HG03354 (cell line): Measurements from ENCODE around the gene BCAP29.
A peak's percentile ranks its signal among the peaks of the same experiment; 100 is the strongest.
"Not testable (repeated sequence)": the region's sequence is repeated elsewhere in the genome, so short reads cannot be mapped to it uniquely, and the experiment has no call there.

Source experiments
- ATAC-seq: cut with Tn5 transposase; IDR thresholded peaks from one replicate; pipeline ENCODE4 v1.9.1; 2021; ENCODE audit warnings: mild to moderate bottlenecking; ENCODE audit not compliant: unreplicated experiment, poor library complexity, severe bottlenecking

BCAP29 gene

GRCh38 chr7:107579885-107580715, at the start of gene BCAP29:
TSS of gene BCAP29 (plus strand) at chr7:107580246. CDS start at chr7:107580773, 527 bp downstream.
- peak; percentile 92 for ATAC-seq

GRCh38 chr7:107530751-107531150, 49.3 kb upstream of the BCAP29 start:
- no peak for ATAC-seq

DNA sequence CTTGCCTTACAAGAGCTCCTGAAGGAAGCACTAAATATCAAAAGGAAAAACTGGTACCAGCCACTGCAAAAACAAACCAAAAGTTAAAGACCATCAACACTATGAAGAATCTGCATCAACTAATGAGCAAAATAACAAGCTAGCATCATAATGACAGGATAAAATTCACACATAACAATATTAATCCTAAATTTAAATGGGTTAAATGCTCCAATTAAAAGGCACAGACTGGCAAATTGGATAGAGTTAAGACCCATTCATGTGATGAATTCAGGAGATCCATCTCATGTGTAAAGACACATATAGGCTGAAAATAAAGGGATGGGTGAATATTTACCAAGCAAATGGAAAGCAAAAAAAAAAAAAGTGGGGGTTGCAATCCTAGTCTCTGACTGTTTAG, 45.9 kb upstream of the BCAP29 start:
- no peak for ATAC-seq

- not testable (repeated sequence) for ATAC-seq
Observed at GRCh38 chr7:107537228-107537627, 42.8 kb upstream of the BCAP29 start.

GRCh38 chr7:107538001-107538400, 42.0 kb upstream of the BCAP29 start:
- no peak for ATAC-seq

DNA sequence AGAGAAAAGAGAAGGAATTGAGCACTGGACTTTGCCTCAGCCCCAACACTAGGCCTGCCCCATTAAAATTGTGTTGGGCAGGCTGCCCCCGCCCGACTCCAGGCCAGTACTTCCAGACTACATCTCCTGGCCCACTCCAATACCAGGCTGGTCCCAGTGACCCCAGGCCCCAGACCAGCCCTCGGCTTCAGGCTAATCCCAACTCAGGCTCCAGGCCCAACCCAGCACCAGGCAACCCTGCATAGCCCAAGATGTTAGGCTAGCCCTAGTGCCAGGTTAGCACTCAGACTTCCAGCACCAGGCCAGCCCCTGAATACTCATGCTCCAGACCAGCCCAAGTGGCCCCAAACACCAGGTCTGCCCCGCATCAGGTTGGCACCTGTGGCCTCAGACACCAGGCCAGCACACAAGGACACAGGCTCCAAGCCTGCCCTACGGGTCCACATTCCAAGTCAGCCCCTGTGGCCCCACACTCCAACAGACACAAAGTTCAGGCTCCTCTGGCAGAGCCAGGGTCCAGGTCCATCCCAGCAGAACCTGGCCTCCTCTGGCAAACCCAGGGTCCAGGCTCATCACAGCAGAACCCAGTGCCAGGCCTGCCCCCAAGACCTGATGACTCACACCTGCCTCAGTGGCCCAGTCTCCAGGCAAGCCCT, 36.6 kb upstream of the BCAP29 start:
- no peak for ATAC-seq

GRCh38 chr7:107544848-107545591, 35.0 kb upstream of the BCAP29 start:
- ATAC-seq = no peak

DNA sequence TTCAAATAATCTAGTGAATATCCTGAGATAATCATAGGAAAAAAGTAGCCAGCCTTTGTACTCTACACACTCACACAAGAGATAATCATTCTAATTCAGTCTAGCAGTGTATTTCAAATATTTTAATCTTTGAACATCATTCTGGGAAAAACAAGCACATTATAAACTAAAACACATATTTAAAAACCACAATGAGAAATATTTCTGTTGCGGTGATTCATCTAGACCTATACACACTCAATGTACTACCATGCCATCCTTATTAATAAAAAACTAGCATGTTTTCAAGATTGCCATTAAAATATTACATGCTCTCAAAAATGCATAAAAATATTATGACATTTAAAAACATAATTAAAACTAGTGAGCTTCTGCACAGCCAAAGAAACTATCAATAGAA, 28.1 kb upstream of the BCAP29 start:
- ATAC-seq = no peak

DNA sequence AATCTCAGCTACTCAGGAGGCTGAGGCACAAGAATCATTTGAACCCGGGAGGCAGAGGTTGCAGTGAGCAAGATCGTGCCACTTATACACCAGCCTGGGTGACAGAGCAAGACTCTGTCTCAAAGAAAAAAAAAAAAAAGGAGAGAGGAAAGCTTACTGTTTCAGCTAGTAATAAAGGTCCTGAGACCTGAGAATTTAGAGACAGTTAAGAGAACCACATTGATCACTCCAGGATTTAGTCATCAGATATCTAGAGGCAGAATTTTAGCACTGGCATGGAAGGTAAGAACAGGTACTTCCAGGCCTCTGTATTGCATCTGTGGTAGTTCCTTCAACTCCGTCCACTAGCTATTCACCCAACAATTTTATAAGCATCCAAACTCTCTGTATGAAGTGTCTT, 24.2 kb upstream of the BCAP29 start:
- ATAC-seq = no peak

GRCh38 chr7:107559864-107560263, 20.2 kb upstream of the BCAP29 start:
- ATAC-seq = no peak

DNA sequence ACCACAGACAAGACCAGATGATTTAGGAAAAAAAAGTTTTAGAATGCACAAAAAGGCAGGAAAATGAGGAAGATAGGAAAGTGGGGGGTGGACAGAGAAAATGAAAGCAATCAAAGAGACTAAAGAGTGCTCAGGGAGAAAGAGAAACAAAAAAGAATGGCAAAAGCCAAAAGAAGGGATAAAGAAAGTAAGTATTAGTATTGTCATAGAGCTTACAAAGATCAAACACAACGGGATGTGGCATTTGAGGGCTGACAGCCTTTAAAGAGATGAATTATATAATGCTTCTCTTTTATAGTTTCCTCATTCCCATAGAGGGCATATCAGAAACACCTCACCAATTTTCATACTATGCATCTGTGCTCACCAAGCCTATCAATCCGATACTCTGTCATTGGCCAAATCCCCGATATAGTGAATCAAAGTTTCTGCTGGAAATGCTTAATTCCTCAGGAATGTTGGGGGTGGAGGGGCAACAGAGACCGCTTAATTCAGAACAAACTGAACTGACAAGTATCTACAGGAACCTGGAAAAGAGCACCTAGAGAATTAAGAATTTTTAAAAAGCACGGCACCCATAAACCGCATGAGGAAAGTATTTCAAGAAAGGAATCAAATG, 19.0 kb upstream of the BCAP29 start:
- ATAC-seq = no peak

GRCh38 chr7:107563081-107563774, 16.8 kb upstream of the BCAP29 start:
- ATAC-seq = peak; percentile 72

DNA sequence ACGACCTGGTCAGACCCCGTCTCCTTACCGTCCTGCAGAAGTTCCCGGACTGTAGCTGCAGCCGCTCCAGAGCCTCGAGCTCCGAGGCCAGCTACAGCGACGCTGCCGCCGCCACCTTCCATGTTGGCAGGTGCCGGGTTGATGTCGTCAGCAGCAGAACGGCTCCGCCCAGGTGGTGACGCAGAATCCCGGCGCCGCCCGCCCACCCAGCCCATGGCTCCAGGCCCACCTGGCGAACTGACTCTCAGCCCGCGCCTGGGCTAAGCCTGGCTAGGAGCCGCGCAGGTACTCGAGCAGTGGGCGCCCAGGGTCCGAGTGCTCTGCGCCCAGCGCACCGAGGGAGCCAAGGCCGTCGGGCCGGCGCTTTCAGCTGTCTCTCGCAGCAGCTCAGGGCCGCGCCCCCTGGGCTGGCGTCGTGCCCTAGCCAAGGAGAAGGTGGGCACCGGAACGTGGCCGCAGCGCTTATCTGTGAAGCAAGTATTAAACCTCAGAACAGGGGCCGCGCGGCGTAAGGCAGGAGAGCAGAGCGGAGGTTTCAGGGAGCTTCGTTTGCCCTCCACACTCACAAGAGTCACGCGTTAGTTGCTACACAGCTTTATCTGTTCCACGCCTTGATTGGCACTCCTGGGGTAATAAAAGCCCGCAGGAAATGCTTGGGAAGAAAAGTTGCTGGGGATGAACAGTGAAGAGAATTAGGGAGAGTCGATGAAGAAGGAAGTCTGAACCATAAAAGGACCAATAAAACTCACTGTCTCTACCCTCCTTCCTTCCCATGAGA, 16.1 kb upstream of the BCAP29 start, which contains the start of the genes COG5 and DUS4L:
Gene COG5 (minus strand): TSS at position 146 of the 778 bp plus-strand sequence. CDS start 24 bp downstream, at position 122.
Gene DUS4L (plus strand): TSS at position 197 of the 778 bp plus-strand sequence. CDS start 3,100 bp downstream, outside the sequence.
- peak; percentile 97 for ATAC-seq

DNA sequence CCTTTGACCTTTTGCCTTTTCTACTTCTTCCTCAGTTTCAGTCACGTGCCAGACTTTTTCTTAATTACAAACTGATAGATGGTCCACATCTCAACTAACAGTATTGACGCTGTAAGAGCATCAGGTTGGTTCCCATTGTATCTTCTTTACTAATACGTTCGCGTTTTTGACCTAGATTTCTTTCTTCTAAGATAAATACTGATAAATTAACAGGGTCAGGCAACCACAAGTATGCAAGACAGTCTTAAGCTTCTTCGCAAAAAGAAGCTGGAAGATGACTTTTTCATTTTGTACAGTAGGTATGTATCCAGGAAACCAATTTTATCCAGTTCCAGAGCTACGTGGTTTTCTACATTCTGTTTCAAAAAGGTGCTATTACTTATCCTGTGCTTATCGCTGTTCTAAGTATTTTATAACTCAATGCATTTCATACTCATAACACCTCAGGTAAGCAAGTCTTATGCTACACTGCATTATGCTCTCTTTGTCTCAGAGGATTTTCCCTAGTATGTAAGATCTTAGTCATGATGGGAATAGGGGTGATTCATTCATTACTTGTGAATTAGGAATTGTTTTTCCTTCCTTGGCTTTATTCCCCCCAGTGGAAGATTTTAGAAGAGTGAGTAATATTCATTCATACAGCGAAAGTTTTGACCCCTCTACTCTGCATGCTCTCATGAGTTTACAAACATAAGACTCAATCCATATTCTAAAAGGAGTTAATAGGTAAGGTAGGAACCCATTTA, 15.3 kb upstream of the BCAP29 start:
- no peak for ATAC-seq

DNA sequence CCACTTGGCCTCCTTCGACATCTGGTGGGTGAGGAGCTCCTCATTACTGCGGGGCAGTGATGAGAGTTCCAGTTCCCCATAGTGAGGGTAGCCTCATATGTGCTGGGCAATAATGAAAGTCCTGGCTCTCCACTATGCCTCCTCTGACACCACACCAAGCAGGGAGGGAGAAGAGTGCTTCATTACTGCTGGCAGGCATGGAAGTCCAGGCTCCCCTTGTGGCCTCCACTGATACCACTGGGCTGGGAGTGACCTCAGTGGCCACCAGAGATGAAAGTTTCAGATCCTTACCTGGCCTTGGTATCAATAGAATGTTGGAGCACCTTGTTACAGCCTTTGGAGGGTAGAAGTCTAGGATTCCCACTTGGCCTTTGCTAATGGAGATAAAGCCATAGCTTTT, 9.7 kb upstream of the BCAP29 start:
- ATAC-seq = no peak

DNA sequence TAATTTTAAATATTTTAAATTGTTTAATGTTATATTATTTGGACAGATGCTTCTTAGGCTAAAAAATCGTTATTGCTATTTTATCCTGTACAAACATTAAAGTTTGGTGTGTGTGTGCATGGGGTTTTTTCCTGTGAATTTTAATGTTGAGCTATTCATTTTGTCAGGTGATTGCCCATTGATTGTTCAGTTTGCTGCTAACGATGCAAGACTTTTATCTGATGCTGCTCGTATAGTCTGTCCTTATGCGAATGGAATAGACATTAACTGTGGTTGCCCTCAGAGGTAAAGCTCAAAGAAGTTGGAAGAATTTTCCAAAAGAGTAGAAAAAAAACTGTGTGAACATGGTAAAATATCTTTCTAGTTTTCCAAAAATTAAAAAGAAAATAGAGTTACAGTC, 6.5 kb upstream of the BCAP29 start:
- no peak for ATAC-seq

GRCh38 chr7:107579554-107579884, 527 bp upstream of the BCAP29 start:
- no peak for ATAC-seq
